Keratinocyte (primary cell): ENCODE results near the gene DOCK11. TPM values are rescaled to one million over a fixed set of nuclear protein-coding genes. Genes with fewer than 3 reads are reported as not detected.

Source experiments
- DNase-seq: peaks from one replicate; pipeline ENCODE4 v3.0.0-alpha.2; 2011; ENCODE audit warnings: low read depth, missing footprints, low spot score
- FAIRE-seq: peaks from 2 replicates; lab custom pipeline; 2011; peaks lifted over from hg19 to GRCh38; lab: Jason Lieb, UNC
- H2AFZ ChIP-seq: 2 replicates; pipeline ENCODE4 v1.6.0; 2012; ENCODE audit warnings: low read length, control low read depth, inconsistent platforms; ENCODE audit not compliant: control insufficient read depth
- H3K27ac ChIP-seq: 2 replicates; pipeline ENCODE4 v1.5.1; 2011; ENCODE audit warnings: low read length; ENCODE audit not compliant: control insufficient read depth, insufficient read depth
- H3K27me3 ChIP-seq: 3 replicates; pipeline ENCODE4 v1.6.0; 2011; ENCODE audit warnings: low read length; ENCODE audit not compliant: control insufficient read depth, insufficient read depth; ENCODE audit errors: extremely low read depth
- H3K36me3 ChIP-seq, 2 experiments: 2 replicates in 1 of 2; 3 replicates in 1 of 2; pipeline ENCODE4 v1.5.1; 2011; ENCODE audit warnings: low read length in 2 of 2, mild to moderate bottlenecking in 1 of 2; ENCODE audit not compliant: control insufficient read depth in 2 of 2, insufficient read depth in 2 of 2; ENCODE audit errors: extremely low read depth in 1 of 2
- H3K4me1 ChIP-seq: 3 replicates; pipeline ENCODE4 v1.5.1; 2011; ENCODE audit warnings: low read length; ENCODE audit not compliant: control insufficient read depth, insufficient read depth; ENCODE audit errors: extremely low read depth
- H3K4me2 ChIP-seq: 3 replicates; pipeline ENCODE4 v1.6.0; 2011; ENCODE audit warnings: low read depth, low read length; ENCODE audit not compliant: control insufficient read depth, insufficient read depth; ENCODE audit errors: extremely low read depth
- H3K4me3 ChIP-seq, 3 experiments: fragments of 200-600 bp in 1 of 3; sonication (generic) in 1 of 3; 2 replicates in 2 of 3; 3 replicates in 1 of 3; pipeline ENCODE4 v1.5.1; 2011 to 2016; ENCODE audit warnings: low read length in 3 of 3, mild to moderate bottlenecking in 3 of 3, control low read depth in 2 of 3, inconsistent platforms in 1 of 3, low read depth in 1 of 3, mixed read lengths in 1 of 3, mixed run types in 1 of 3, moderate library complexity in 1 of 3; ENCODE audit not compliant: control insufficient read depth in 2 of 3, insufficient read depth in 2 of 3; ENCODE audit errors: extremely low read depth in 1 of 3
- H3K79me2 ChIP-seq: 2 replicates; pipeline ENCODE4 v1.6.0; 2012; ENCODE audit warnings: low read length; ENCODE audit not compliant: control insufficient read depth, insufficient read depth
- H3K9ac ChIP-seq: 3 replicates; pipeline ENCODE4 v1.6.0; 2011; ENCODE audit warnings: low read length; ENCODE audit not compliant: control insufficient read depth, insufficient read depth; ENCODE audit errors: extremely low read depth
- H3K9me1 ChIP-seq: 3 replicates; pipeline ENCODE4 v1.6.0; 2011; ENCODE audit warnings: low read length; ENCODE audit not compliant: control insufficient read depth, insufficient read depth; ENCODE audit errors: extremely low read depth
- H3K9me3 ChIP-seq: 2 replicates; pipeline ENCODE4 v1.5.1; 2012; ENCODE audit warnings: low read depth, low read length; ENCODE audit not compliant: control insufficient read depth
- H4K20me1 ChIP-seq: 3 replicates; pipeline ENCODE4 v1.6.0; 2011; ENCODE audit warnings: low read length; ENCODE audit not compliant: control insufficient read depth, insufficient read depth; ENCODE audit errors: extremely low read depth
- CTCF ChIP-seq, 3 experiments: IDR thresholded peaks in 1 of 3; conservative IDR thresholded peaks in 1 of 3; optimal IDR thresholded peaks in 1 of 3; 2 replicates in 2 of 3; 3 replicates in 1 of 3; pipeline versions ENCODE3 to v1.5.1; 2011; ENCODE audit warnings: low read length in 3 of 3, mild to moderate bottlenecking in 3 of 3, moderate library complexity in 2 of 3, control low read depth in 1 of 3, inconsistent platforms in 1 of 3; ENCODE audit not compliant: insufficient read depth in 2 of 3; ENCODE audit errors: extremely low read depth in 1 of 3
- EZH2 ChIP-seq: IDR thresholded peaks from one replicate; pipeline ENCODE4 v1.6.1; 2012; ENCODE audit warnings: inconsistent platforms, mild to moderate bottlenecking, low read length, moderate library complexity
- dilution Hi-C: fragments of 300-500 bp; cut with MboI; formaldehyde crosslinking; loops from one replicate; pipeline ENCODE4 v1.7.0; 2020; ENCODE audit warnings: low sequenced_read_pairs; ENCODE audit not compliant: extremely low pct_ligation_motif_present
- polyA minus RNA-seq, 3 experiments: library from RNA; depleted of rRNA, polyadenylated mRNA; stranded (reverse); fragments of >200 nt; gene quantifications; 1 replicate in 1 of 3; 2 replicates in 1 of 3; 3 replicates in 1 of 3; pipeline ENCODE4 v1.2.3, GENCODE V29; 2011
- polyA plus RNA-seq, 5 experiments: library from polyadenylated mRNA; depleted of rRNA in 3 of 5; stranded (reverse) in 3 of 5; stranded (forward) in 1 of 5; unstranded in 1 of 5; fragments of >200 nt; gene quantifications; 1 replicate in 1 of 5; 2 replicates in 3 of 5; 3 replicates in 1 of 5; pipeline versions ENCODE4 v1.2.1 to v1.2.3, GENCODE V29; 2011 to 2012; ENCODE audit warnings: missing spikeins in 2 of 5, low read depth in 1 of 5, low replicate concordance in 1 of 5

Gene DOCK11
- polyA plus RNA-seq (2.8 to 4.6 TPM (median 3.0 TPM) in 3 replicates), polyA minus RNA-seq (1.1 to 9.7 TPM (median 3.5 TPM) in 3 replicates)
- polyA plus RNA-seq (2011; ENCODE audit: low read depth): 0.80 TPM
- 1.8 and 2.8 TPM in 2 replicates for polyA plus RNA-seq (2011; cell fraction: cytosol; rRNA removed)
- polyA plus RNA-seq (2011; cell fraction: nucleus; rRNA removed): 4.5 TPM in 2 replicates
- 1.5 and 2.9 TPM in 2 replicates for polyA plus RNA-seq (2012; ENCODE audit: low replicate concordance)
- 1.5 TPM for polyA minus RNA-seq (2011; cell fraction: cytosol; rRNA and poly(A)+ RNA removed)
- polyA minus RNA-seq (2011; cell fraction: nucleus; rRNA and poly(A)+ RNA removed): 2.8 and 6.3 TPM in 2 replicates

- Histone ChIP-seq H4K20me1 (no peaks in the 10 kb centered on the region), H3K36me3 (no peaks in the 10 kb centered on the region), H3K4me2 (peak within 1 kb of the TSS; percentile 71), H2AFZ (peak within 1 kb of the TSS; percentile 74), H3K4me3 (peak within 1 kb of the TSS; percentile 52 to 65 (median 63)), H3K27ac (no peak within 1 kb of the TSS), H3K4me1 (no peaks in the 10 kb centered on the region), H3K79me2 (no peaks in the 10 kb centered on the region), H3K9me3 (no peaks in the 10 kb centered on the region), H3K27me3 (no peaks in the 10 kb centered on the region), H3K9ac (peak within 1 kb of the TSS; percentile 33), H3K9me1 (no peaks in the 10 kb centered on the region)
- no peak for FAIRE-seq
- dilution Hi-C loops: no loop called here
- no peak for DNase-seq
- TF ChIP-seq CTCF (optimal IDR thresholded peaks at IDR 0.05 in 1 of 3, IDR thresholded peaks at IDR 0.05 in 1 of 3, conservative IDR thresholded peaks at IDR 0.05 in 1 of 3; ENCODE audit: extremely low read depth in 1 of 3, insufficient read depth in 2 of 3, low read length in 3 of 3): no peak
- no peak for TF ChIP-seq EZH2
Observed at GRCh38 chrX:118495061-118495921, at the start of gene DOCK11. Gene DOCK11, plus strand, starts transcription at chrX:118495815. Its CDS starts 157 bp downstream, at chrX:118495972.

- Histone ChIP-seq H3K27ac (no peak overlapping the region), H3K4me2 (no peak overlapping the region), H3K9me1 (no peaks in the 10 kb centered on the region), H3K4me3 (no peak overlapping the region), H3K9ac (no peak overlapping the region), H3K36me3 (no peaks in the 10 kb centered on the region), H3K79me2 (no peaks in the 10 kb centered on the region), H3K27me3 (no peaks in the 10 kb centered on the region), H2AFZ (no peak overlapping the region), H3K4me1 (no peaks in the 10 kb centered on the region), H4K20me1 (no peaks in the 10 kb centered on the region), H3K9me3 (no peaks in the 10 kb centered on the region)
- no peak for FAIRE-seq
- dilution Hi-C loops: no loop called here
- TF ChIP-seq CTCF (optimal IDR thresholded peaks at IDR 0.05 in 1 of 3, IDR thresholded peaks at IDR 0.05 in 1 of 3, conservative IDR thresholded peaks at IDR 0.05 in 1 of 3; ENCODE audit: extremely low read depth in 1 of 3, insufficient read depth in 2 of 3, low read length in 3 of 3) (no peak), EZH2 (no peak)
- no peak for DNase-seq
Observed at GRCh38 chrX:118448273-118448783, 47.3 kb upstream of the DOCK11 start.
